GM12864 (cell line): ENCODE data around the gene CST7.

Experiments
- DNase-seq: peaks from one replicate; pipeline ENCODE4 v3.0.0-alpha.2; 2011; ENCODE audit warnings: low read depth
- H3K4me3 ChIP-seq: 2 replicates; pipeline ENCODE4 v1.5.1; 2011; ENCODE audit warnings: mild to moderate bottlenecking, low read depth, low read length, control low read depth
- CTCF ChIP-seq: IDR thresholded peaks from 2 replicates; pipeline ENCODE4 v1.5.1; 2011; ENCODE audit warnings: low read depth, mild to moderate bottlenecking, moderate library complexity, low read length, control low read depth, inconsistent platforms; ENCODE audit errors: missing control alignments

Gene CST7

GRCh38 chr20:24912397-24913075 lies 36.5 kb upstream of the CST7 start:
- no peak for DNase-seq
- TF ChIP-seq CTCF, result no peak
- H3K4me3 ChIP-seq, result no peak overlapping the region

- no peak for TF ChIP-seq CTCF
- no peak for DNase-seq
- H3K4me3 ChIP-seq, result no peak overlapping the region
Observed at GRCh38 chr20:24913076-24913628, 35.9 kb upstream of the CST7 start.

GRCh38 chr20:24914388-24915241 lies 34.5 kb upstream of the CST7 start:
- no peak for TF ChIP-seq CTCF
- no peak for DNase-seq
- no peak overlapping the region for H3K4me3 ChIP-seq

- no peak overlapping the region for H3K4me3 ChIP-seq
- DNase-seq, result no peak
- no peak for TF ChIP-seq CTCF
Observed at GRCh38 chr20:24915440-24915839, 33.6 kb upstream of the CST7 start.

- no peak for TF ChIP-seq CTCF
- no peak for DNase-seq
- no peak overlapping the region for H3K4me3 ChIP-seq
Observed at GRCh38 chr20:24915892-24916291, 33.2 kb upstream of the CST7 start.

- no peak overlapping the region for H3K4me3 ChIP-seq
- TF ChIP-seq CTCF, result no peak
- no peak for DNase-seq
Observed at GRCh38 chr20:24916412-24916811, 32.7 kb upstream of the CST7 start.
